SHP77 treated with DMSO at 0.1 percent for 48 hours (cell line): ENCODE results near the gene UBASH3B.
"Not testable (repeated sequence)": the region's sequence is repeated elsewhere in the genome, so short reads cannot be mapped to it uniquely, and the experiment has no call there.

ENCODE experiments used
- DNase-seq: peaks from one replicate; lab custom pipeline; 2025; lab: John Stamatoyannopoulos, UW

UBASH3B gene

DNA sequence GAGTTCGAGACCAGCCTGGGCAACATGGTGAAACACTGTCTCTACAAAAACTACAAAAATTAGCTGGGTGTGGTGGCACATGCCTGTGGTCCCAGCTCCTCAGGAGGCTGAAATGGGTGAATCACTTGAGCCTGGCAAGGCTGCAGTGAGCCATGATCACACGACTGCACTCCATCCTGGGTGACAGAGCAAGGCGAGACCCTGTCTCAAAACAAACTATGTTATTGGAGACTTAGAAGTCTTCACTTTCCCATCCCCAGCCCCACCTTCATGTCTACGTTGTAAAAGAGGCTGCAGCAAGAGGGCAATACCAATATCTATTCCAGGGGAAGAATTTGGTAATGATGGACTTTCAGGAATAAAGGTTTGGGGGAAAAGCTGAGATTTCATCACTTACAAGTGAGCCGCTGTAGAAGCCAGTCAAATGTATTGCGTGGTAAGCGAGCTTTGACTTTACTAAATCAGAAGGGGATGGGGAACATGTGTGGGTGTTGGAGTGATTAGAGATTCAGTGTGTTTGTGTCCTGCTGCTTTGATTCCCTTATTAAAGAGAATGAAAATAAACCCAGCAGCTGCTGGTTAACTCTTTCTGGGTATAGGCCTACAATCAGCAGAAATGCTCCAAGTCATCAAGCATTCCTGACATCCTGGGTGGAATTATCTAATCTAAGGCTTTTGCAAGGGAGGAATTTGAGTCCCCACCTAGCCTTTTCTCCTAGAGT, 53.7 kb downstream of the UBASH3B start:
- no peak for DNase-seq

DNA sequence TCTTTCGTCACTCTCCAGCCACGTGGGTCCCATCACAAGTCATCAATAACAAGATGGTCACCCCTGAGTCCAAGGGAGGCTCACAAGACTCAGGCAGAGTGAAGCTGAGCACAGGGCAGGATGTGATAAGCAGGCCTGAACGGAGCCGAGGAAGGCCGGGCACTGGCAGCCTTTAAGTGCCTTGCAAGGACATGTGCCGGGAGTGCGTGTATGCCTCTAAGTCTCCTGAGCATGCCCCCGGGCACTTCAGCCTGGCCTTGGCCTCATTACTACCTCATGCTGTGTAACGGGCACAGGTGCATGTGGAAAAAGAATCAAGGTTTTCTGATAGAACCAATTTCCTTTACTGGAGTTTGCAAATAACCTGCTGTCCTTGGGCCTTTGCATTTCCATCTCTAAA, 55.8 kb downstream of the UBASH3B start:
- DNase-seq: no peak

DNA sequence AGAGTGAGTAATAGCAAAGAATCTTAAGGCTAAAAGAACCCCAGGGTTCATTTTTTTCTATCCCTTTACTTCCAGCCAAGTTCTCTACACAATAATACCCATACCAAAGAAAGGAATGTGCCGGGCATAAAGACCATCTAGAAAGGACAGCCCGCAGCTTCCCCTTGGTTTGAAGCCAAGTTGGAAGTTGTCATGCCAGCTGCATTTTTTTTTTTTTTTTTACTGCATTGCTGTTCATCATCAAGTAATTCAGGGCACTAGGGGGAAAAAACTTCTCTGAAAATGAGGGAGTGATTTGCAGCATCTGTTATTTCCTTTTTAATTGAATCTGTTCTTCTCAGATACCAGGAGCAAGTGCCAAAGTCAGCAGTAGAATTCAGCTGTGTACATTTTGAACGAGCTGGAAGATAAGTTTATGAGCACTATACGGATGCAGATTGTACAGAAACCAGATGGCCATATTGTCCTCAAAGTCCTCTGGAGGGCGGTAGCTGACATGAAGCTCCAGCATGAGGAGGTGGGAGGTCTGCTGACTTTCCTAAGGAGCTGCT, 56.4 kb downstream of the UBASH3B start:
- no peak for DNase-seq

GRCh38 chr11:122714004-122714403, 58.5 kb downstream of the UBASH3B start:
- no peak for DNase-seq

DNA sequence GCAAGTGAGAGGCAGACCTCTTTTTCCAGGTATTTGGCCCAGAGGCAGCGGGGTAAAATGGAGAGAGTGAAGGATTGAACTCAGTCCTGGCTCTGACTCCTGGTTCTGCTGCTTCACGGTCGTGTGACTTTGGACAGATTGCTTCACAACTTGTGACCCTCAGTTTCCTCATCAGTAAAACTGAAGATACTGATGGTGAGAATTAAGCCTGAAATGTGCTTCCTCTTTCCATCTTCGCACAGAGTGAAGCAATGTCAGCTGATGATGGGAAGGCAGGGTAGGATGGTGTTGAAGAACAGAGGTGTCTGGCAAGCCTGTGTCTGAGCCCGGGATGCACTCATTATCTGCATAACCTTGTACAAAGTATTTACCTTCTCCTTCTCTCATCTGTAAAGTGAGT, 59.0 kb downstream of the UBASH3B start:
- DNase-seq: no peak

- no peak for DNase-seq
Measured at GRCh38 chr11:122715548-122716440, 60.3 kb downstream of the UBASH3B start.

DNA sequence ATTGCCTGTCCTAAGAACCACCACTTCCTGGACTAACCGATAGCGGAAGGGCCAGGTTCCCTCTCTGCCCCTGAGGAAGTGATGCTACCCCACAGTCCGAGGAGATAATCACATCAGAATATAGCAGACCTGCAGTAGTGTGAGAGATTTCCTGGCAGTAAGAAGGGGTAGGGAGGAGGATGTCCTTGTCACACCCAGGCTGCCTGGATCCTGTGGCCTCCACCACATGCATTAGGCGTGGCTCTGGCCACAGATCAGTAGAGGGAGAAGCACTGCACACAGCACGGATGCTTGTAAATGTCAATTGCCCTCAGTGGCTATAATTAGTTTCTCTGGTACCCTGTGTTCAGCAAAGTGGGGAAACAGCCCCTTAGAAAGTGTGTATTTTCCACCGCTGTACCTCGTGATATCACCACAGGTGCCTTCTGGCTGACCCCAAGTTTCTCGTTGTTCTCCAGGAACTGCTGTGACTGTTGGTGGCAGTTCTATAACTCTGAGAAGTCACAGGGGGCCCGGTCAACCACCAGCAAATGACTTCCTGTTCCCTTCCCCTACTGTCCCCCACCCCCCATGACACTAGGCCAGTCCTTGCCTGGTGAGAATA, 61.8 kb downstream of the UBASH3B start:
- DNase-seq: no peak

- no peak for DNase-seq
Measured at GRCh38 chr11:122720107-122720881, 64.8 kb downstream of the UBASH3B start.

- DNase-seq: no peak
Measured at GRCh38 chr11:122721201-122721963, 65.9 kb downstream of the UBASH3B start.

GRCh38 chr11:122721964-122722266, 66.4 kb downstream of the UBASH3B start:
- DNase-seq: no peak

GRCh38 chr11:122723106-122723505, 67.6 kb downstream of the UBASH3B start:
- DNase-seq: no peak

DNA sequence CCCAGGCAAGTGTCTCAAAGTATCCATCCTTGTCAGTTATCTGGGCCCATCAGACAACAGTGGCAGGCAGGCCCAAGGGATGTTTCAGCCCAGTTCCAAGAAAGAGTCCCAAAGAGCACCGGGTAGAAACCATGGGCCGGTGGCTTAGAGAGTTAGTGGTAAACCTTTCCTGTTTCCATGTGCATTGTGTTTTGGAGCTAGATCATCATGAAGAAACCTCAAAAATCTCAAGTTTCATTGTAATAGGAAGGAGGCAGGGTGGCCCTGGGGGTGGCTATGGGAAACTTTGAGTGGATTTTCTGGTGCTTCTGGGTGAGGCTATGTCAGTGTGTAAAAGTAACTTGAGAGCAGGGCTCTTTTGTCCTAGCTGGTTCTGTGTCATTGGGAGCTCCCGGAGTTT, 68.1 kb downstream of the UBASH3B start:
- DNase-seq: no peak

DNA sequence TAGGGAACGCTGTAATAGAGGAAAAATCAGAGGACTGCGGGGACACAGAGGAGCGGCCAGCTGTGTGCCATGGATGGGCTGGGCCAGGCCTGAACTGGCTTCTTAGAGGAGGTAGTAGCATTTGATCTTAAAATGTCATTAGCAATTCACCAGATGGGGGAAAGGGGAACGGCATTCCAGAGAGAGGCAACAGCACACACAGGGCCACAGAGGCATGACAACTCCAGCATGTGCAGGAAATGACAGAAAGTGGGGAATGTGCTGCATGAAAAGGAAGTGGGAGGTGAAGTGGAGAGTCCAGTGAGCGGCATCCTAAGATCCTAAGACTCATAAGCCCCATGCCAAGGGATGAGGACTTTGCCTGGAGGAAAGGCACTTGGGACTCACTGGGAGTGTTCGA, 69.0 kb downstream of the UBASH3B start:
- no peak for DNase-seq

- no peak for DNase-seq
Measured at GRCh38 chr11:122726028-122726427, 70.5 kb downstream of the UBASH3B start.

DNA sequence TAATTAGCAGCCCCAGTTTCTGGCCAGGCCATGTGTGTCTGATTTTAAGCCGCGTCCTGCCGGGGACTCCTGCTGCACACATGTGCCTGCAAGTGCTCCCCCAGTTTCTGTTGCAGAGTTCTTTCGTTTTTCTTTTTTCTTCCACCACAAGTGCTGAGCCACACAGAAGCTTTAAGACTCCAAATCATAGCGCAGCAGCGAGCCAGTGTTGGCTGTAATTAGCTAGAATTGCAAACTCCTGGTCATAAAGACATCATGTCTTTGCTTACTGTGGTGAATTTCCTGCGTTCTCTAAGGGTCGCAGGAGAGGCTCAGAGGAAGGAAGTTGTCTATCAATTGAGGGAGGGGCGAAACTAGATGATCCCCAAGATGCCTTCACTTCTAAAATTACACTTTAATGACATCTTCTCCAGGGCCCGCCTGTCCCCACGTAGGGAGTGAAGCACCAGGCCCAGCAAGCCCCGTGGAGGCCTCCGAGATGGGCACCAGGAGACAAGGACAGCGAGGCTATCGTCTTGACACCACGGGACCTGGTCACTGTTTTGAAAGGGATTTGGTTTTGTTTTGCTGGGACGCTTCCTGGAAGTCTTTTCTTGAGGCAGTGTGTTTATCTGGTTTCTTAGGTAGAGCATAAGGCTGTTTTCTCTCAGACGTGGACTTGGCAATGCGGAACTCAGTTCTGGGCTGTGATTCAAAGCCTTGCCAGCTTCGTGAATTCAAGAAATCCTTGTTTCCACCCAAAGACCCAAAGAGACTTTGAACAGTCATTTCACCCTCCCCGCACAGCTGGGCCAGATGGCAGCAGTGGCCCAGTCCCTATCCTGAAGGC, 71.8 kb downstream of the UBASH3B start:
- no peak for DNase-seq

- DNase-seq: no peak
Measured at GRCh38 chr11:122728561-122728960, 73.0 kb downstream of the UBASH3B start.

GRCh38 chr11:122729139-122729538, 73.6 kb downstream of the UBASH3B start:
- no peak for DNase-seq

- DNase-seq: not testable (repeated sequence)
Measured at GRCh38 chr11:122730694-122731093, 75.2 kb downstream of the UBASH3B start.

- DNase-seq: no peak
Measured at GRCh38 chr11:122731500-122731913, 76.0 kb downstream of the UBASH3B start.
